ENCODE data around the gene PGM2L1.
A peak's percentile ranks its signal among the peaks of the same experiment; 100 is the strongest.
"Not testable (repeated sequence)": the region's sequence is repeated elsewhere in the genome, so short reads cannot be mapped to it uniquely, and the experiment has no call there.

The PGM2L1 gene

GRCh38 chr11:74341921-74342320, 56.3 kb downstream of the PGM2L1 start:
- DNase-seq (ENCODE audit: low read depth in 1 of 2, low spot score in 1 of 2): no peak

GRCh38 chr11:74339619-74340018, 58.6 kb downstream of the PGM2L1 start:
- no peak for DNase-seq (ENCODE audit: low read depth in 1 of 2, low spot score in 1 of 2)

DNA sequence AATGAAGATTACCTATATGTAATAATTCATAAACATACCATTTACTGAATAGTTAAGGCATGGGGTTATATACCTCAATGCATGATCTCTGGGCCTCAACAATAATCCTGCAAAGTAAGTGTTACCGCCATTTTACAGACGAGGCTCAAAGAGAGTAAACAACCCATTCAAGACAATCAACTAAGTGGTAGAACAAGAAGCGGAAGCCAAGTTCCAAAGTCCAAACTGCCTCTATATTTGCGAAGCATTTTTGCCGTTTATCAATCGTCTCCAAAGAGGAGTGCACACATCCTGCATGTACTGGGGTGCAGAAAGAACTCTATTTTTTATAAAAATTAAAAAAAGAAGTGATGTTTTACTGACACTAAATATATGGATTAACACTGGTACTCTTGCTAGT, 59.3 kb downstream of the PGM2L1 start:
- no peak for DNase-seq (ENCODE audit: low read depth in 1 of 2, low spot score in 1 of 2)

- DNase-seq (ENCODE audit: low read depth in 1 of 2, low spot score in 1 of 2): no peak
These were observed 65.0 kb downstream of the PGM2L1 start for GRCh38 chr11:74333193-74333592.

GRCh38 chr11:74332291-74332690, 65.9 kb downstream of the PGM2L1 start:
- DNase-seq (ENCODE audit: low read depth in 1 of 2, low spot score in 1 of 2): no peak

DNA sequence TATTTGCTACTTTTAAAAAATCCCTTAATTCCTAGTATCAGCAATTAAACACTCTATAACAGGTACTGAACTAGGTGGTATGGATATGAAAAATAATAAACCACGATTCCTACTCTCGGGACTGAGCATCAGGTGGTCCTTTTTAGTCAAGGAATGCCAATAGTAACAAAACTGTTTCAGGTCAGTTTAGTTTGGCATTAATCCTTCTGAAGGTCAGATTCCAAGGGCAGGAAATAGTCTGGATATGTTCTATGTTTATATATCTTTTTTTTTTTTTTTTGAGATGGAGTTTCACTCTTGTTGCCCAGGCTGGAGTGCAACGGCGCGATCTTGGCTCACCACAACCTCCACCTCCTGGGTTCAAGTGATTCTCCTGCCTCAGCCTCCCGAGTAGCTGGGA, 67.2 kb downstream of the PGM2L1 start:
- not testable (repeated sequence) for DNase-seq (ENCODE audit: low read depth in 1 of 2, low spot score in 1 of 2)

- DNase-seq (ENCODE audit: low read depth in 1 of 2, low spot score in 1 of 2): no peak
These were observed 68.0 kb downstream of the PGM2L1 start for GRCh38 chr11:74330075-74330858.

- DNase-seq (ENCODE audit: low read depth in 1 of 2, low spot score in 1 of 2): no peak
These were observed 71.2 kb downstream of the PGM2L1 start for GRCh38 chr11:74327076-74327475.

DNA sequence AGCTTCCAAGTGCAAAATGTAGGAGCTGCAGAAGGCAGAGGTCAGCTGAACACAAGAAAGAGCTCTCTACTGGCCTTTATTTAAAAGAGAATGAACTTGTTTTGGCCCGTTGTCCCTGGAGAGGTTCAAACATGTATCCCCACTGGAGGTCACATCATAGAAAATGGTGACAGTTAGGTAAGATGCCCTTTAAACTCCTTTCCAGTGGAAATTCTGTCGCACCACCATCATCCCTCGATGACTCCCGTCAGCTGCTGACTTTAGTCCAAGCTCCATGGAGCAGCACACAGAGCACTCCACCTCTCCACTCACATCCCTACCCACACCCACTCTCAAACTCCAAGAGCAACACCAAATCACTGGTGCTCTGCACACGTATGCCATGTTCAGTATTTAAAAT, 71.6 kb downstream of the PGM2L1 start:
- DNase-seq (ENCODE audit: low read depth in 1 of 2, low spot score in 1 of 2): no peak

GRCh38 chr11:74325649-74326645, 72.3 kb downstream of the PGM2L1 start:
- DNase-seq (ENCODE audit: low read depth in 1 of 2, low spot score in 1 of 2): no peak

DNA sequence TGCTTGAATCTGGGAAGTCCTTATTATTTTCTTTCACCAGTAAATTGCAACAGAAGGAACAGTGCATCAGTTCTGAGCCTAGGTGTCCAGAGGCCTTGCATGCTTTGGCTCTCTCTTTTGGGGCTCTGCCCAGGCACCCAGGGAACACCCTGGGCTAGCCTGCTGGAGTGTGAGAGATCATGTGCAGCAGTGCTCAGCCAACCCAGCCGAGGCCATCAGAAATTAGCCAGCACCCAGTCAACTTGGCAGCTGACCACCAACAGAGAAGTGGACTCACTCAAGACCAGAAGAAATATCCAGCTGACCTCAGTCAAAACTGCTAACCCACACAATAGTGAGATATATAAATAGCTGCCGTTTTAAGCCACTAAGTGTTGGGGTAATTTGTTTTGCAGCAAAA, 75.6 kb downstream of the PGM2L1 start:
- DNase-seq (ENCODE audit: low read depth in 1 of 2, low spot score in 1 of 2): no peak

DNA sequence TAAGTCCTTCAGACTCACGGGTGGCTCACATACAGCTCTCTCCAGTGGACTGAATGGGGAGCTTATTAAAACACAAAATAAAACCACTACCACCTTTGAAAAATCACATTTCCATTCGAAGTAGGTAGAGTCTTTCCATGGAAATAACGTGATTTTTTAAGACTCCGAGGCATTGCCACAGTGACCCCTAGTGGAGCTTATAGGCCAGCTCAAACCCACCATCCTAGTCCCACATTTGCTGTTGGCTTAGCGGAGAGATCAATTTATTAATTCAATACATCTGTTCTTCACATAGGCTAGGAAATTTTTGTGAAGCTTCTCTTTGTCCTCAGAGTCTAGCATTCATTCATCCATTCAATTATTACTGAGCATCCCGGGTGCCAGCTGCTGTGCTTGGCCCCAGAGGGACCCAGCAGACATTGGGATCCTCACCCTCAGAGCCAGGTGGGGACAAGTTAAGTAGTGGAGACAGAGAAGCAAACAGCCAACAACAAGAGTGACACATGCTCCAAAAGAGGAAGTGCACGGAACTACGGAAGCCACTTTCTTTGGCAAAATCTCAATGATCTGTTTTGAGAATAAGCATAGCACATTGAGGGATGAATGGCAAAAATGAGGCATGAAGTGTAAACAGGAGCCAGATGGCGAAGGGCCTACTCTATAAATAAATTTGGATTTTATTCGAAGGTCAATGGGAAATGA, 76.6 kb downstream of the PGM2L1 start:
- no peak for DNase-seq (ENCODE audit: low read depth in 1 of 2, low spot score in 1 of 2)

GRCh38 chr11:74320538-74320937, 77.7 kb downstream of the PGM2L1 start:
- no peak for DNase-seq (ENCODE audit: low read depth in 1 of 2, low spot score in 1 of 2)

GRCh38 chr11:74319139-74319816, 79.0 kb downstream of the PGM2L1 start:
- DNase-seq (ENCODE audit: low read depth in 1 of 2, low spot score in 1 of 2): no peak

- DNase-seq (ENCODE audit: low read depth in 1 of 2, low spot score in 1 of 2): no peak
These were observed 79.8 kb downstream of the PGM2L1 start for GRCh38 chr11:74318241-74318932.

DNA sequence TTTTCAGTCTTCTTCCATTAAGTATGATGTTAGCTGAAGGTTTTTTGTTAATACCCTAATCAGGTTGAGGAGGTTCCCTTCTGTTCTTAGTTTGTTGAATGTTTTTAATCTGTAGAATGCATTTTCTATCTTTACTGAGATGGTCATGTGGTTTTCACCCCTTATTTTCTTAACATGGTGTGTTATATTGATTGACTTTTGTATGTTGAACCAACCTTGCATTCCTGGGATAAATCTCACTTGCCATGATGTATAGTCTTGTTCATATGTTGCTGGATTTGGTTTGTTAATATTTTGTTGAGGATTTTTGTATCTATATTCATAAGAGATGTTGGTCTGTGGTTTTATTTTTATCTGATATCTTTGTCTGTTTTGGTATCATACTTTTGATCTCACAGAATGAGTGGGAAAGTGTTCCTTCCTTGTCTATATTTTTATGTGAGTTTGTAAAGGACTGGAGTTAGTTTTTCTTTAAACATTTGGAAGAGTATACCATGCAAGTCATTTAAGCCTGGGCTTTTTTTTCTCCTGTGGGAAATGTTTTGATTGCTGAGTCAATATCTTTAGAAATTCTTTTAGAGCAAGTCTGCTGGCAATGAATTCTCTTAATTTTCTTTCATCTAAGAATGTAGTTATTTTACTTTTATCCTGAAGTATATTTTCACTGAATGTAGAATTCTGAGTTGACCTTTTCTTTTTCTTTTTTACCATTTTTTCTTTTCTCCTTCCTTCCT, 81.3 kb downstream of the PGM2L1 start:
- no peak for DNase-seq (ENCODE audit: low read depth in 1 of 2, low spot score in 1 of 2)

GRCh38 chr11:74312326-74312725, 85.9 kb downstream of the PGM2L1 start:
- no peak for DNase-seq (ENCODE audit: low read depth in 1 of 2, low spot score in 1 of 2)

DNA sequence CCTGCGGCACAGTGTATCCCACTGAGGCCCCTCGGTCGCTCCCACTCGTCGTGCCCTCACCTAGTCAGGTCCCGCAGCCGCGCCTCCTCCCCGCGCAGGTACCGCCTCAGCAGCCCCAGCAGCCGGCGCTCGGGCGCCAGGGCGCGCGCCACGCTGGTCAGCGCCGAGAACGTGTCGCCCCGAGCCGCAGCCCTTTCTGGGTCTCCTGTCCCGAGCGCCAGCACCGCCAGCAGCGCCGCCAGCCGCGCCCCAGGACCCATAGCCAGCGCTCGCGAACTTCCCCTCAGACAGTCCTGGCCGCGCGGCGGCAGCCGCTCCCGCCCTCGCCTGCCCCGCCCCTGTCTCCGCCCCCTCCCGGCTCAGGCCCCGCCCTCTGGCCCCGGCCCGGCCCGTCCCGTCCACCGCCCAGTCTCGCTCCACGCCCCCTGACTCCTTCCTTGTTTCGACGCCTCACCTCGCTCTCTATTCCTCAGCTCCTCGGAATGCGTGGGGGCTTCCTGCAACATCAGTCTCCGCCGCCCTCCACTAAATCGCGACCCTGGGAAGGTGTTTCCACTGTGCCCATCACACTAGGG, 86.8 kb downstream of the PGM2L1 start, which contains the start of gene P4HA3:
P4HA3 (minus strand) TSS at position 289 of the 575 bp plus-strand sequence; CDS start at position 260, 29 bp downstream.
- DNase-seq (ENCODE audit: low read depth in 1 of 2, low spot score in 1 of 2): peak in 1 of 2 donors; percentile 51

DNA sequence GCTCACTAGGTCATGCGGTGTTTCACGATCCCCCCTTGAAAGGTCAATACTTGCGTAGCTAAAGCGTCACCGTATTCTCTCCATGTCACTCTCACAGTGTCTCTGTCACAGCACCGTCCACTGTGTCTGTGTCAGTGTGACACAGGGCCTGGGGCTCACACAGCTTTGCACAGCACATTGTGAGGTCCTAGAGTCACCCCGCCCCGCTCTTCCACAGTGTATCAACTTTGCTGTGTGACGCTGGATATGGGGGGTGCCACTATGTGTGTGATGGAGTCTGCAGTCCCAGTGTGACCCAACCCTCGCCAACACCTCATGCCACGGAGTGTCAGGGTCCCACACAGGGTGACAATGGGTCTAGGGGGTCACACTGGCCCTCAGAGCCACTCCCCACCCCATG, 87.4 kb downstream of the PGM2L1 start:
- DNase-seq (ENCODE audit: low read depth in 1 of 2, low spot score in 1 of 2): no peak

Data from stimulated activated CD4-positive, alpha-beta T cell treated with anti-CD3 and anti-CD28 coated beads, Interleukin-15, amount 100 ng/mL, for 1 hour (primary cell).